Activated CD8-positive, alpha-beta memory T cell treated with anti-CD3 and anti-CD28 coated beads, Interleukin-2, amount 50 U/mL, for 48 hours (primary cell): ENCODE results near the gene SMIM38.

Source experiments
- DNase-seq: peaks from one replicate; pipeline ENCODE4 v3.0.0-alpha.2; 2020

The SMIM38 gene

DNA sequence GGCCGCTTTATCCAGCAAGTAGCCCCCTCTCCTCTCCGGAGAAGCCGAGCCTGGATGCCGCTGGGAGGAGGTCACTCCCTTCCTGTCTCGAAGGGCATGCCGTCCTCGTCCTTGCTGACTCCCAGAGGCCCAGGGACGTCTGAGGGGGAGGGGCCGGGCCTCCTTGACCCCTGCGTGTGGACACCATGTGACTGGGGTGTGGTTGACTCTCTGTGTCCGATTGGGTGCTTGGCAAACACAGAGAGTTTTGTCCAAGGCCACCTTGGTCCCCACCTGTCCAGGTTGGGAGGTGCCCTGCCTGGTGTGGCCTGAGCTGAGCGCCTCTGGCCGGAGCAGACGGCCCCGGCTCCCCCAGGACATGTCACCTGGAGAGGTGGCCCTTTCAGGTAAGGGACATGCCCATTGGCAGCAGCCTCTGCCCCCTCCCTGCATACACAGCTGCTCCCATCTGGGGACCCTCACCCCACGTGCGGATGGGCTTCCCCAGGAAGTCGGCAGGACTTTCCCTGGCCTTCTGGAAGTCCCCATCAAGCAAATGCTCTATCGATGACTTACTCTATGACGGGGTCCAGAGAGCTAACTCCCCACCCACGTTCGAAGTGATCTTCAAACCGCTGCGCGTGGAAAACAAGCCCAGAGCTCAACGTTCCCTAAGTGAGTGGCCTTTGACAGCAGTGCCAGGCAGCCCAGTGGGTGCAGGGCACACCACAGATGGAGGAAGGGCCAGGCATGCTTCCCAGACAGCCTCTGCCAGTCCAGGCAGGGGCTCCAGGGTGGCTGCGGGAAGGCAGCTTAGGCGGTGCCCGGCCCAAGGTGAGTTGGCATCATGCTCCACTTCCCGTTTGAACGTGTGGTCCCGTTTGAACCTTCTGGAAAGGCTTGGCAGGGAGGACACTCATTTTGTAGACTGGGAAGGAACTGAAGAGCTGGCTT, at the start of gene SMIM38:
Gene SMIM38 (plus strand): TSS at position 634 of the 933 bp plus-strand sequence. CDS start 1,912 bp downstream, outside the sequence.
- no peak for DNase-seq

DNA sequence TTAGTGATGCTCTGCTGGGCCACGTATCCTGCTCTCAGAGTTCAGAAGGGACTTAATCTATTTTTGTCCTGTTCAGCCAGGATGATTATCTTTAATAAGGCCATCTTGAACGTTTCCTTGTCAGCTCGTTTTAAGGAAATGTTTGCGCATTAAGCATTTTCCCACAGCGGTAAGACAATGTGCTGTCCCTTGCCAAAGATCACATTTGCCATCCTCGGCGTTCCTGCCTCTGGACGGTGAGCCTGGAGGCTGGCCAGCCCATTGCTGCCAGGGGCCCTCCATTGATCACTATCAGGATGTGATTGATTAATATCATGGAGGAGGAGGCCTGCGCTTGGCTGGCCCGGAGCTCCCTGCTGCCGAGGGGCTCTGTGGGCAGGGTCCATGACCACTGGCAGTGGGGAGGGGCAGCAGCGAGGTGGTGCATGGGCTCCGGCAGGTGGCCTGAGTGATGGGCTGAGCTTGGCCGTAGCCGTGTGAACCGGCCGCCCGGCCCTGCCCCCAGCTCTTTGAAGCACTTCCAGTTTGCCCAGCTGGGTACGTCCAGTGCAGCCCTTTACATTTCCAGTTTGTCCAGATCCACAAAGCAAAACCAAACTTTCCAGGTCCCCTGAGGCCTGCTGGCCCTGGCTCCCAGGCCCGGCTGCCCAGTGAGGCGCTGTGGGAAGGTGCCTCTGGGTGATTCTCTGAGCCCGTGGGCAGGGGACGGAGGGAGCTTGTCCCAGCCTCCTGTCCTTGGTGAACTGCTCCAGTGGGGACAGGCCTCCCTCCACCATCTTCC, 49.5 kb upstream of the SMIM38 start:
- DNase-seq, result no peak

DNA sequence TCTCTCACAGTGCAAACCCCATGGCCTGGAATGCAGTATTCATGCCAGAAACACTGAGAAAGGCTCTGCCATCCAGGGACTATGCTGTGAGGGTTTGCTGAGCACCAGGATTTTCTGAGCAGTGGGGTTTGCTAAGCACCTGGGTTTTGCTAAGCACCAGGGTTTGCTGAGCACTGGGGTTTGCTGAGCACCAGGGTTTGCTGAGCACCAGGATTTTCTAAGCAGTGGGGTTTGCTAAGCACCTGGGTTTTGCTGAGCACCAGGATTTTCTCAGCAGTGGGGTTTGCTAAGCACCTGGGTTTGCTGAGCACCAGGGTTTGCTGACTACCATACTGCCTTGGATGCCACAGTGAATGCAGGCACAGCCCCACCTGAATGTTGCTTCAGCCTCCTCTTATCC, 48.3 kb upstream of the SMIM38 start:
- DNase-seq, result no peak

DNA sequence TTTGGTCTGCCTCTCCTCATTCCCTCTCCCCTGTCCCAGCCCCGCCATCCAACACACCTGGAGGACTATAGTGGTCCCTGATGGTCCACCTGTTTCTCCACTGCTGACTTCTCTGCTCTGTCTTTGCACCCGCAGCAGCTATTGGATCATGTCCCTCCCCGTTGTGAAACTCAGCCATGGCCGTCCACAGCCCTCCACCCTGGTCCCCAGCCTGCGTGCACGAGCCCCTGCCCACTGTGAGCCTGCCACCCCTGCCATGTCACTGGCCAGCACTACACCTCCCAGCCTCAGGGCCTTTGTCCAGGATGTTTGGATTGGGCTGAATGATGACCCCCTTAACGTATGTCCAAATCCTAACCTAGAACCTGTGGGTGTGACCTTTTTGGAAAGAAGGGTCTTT, 47.7 kb upstream of the SMIM38 start:
- DNase-seq, result no peak

DNA sequence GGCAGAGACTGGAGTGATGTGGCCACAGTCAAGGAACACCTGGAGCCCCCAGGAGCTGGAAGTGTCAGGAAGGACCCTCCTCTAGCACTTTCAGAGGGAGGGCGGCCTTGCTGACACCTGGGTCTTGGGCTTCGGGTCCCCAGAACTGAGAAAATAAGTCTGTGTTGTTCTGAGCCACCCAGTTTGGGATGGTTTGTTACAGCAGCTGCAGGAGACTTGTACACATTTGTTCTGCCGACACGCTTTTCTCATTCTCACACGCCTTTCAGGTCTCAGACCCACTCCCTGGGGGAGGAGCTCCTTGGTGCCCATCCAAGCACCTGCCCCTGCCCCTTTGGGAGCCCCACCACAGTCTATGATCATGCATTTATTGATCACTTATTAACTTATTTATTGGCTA, 47.2 kb upstream of the SMIM38 start:
- no peak for DNase-seq

DNA sequence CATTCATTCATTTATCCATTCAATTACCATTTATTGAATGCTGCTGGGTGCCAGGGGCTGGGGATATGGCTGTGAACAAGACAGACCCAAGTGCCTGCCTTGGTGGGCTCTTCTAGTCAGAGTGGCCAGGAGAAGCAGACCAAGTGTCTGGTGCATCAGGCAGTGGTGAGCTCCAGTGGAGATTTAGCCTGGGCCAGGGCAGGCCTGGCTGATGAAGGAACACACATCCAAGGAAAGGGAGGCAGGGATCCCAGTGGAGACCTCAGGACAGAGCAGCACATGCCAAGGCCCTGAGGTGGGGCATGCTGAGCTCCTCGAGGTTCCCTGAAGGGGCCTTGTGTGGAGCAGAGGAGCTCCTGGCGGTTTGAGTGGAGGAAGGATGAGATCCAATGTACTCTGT, 46.6 kb upstream of the SMIM38 start:
- no peak for DNase-seq

DNA sequence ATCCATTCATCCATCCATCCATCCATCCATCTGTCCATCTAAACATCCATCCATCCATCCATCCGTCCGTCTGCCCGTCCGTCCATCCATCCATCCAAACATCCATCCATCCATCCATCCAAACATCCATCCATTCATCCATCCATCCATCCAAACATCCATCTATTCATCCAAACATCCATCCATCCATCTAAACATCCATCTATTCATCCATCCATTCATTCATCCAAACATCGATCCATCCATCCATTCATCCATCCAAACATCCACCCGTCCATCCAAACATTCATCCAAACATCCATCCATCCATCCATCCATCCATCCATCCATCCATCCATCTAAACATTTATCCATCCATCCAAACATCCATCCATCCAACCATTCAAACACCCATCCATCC, 45.3 kb upstream of the SMIM38 start:
- no peak for DNase-seq

DNA sequence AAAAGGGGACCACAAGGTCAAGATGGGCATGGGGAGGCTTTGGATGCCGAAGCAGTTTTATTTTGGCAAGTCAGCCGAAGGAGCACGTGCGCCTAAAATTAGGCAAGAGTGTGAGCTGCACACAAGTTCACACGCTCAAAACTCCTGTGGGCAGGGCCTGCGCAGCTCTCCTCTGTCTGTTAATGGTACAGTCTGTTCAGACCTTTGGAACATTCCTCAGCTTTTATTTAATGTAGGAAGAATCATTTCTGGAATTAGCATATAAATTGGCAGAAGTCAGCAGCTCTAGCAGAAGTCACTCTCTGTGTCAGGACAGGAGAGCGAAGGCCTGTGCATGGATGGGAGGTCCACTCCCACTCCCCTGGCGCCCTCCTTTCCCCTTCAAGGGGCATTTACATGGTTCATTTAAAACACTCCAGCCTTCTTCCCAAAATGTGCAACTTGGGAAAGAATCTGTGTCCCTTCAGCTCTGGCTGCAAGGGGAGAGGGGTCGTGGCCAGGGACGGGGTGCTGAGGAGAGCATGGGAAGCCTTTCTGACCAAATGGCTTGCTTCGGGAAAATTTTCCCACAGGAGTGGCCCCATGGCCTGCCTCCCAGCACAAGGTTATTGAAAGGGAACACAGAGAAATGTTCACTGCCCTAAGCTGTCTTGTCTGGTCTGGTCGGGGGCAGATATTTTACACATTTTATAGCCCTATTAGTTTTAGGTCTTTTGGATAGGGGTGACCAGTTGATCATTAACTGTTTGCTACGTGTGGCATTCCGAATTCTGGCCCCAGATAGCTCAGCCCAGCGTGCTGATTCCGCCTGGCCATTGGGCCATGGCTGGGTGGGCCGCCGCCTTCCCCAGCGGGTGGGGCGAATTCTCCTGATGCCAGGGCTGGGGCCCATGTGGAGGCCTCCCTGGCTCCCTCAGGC, 43.9 kb upstream of the SMIM38 start:
- no peak for DNase-seq

DNA sequence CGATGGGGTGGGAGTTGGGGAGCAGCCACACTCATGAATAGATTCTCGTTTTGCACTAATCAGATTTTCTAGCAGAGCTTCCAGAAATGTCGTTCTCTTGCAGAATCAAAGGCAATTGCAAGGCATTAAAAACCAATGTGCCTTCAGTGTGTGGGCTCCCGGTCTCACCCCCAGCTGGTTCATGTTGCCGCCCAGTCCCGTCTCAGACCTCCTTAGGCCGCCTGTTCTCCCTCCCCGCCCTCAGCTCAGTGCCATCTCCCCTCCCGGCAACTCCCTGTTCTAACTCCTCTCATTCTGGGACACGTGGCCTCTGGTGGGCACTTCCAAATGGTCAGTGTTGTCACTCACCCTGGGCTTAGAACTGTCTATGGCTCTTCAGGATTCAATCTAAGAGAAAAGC, 42.5 kb upstream of the SMIM38 start:
- DNase-seq, result no peak

DNA sequence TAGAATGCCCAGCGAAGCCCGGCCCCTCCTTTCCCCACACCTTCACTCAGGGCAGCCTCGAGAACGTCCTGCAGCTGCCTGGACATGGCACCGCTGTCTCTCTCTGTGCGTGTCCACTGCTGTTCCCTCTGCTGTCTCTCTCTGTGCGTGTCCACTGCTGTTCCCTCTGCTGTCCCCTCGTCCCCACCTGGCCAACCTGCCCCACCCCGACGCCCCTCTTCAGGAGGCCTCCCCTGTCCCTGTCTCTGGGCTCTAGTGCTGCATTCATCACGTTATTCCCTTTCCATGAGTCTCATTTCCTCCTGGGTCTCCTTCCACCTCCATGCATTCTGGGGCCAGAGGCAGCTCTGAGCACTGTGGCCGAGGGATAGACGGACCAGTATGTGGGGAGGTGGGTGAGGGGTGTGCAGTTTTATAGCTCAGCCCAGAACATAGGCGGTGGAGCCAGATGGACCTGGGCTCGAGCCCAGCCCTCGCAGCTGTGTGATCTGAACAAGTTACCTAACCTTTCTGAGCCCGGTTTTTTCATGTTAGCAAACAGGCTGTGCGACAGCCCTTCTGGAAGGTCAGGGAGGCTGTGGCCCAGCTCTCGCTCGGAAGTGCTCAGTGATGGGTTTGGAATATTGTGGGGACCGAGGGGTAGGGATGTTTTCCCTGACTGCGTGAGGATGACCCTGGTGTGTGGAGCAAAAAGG, 41.9 kb upstream of the SMIM38 start:
- no peak for DNase-seq

DNA sequence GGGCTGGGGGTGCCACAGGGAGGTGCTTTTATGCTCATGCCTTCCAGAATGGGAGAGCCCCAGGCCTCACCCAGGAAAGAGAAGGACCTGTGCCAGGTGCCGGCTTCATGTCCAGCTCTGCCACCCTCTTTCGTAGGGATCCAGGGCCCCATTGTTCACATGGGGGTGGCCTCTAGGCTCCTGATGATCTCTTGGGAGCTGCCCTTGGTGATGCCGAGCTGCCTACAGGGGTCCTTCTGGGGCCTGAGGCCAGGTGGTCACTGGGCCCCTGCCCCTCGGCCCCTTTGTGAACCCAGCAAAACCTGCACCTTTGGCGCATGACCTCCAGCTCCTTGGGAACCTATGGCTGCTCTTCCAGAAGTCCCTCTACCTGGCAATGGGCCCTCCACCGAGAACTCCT, 41.4 kb upstream of the SMIM38 start:
- no peak for DNase-seq

DNA sequence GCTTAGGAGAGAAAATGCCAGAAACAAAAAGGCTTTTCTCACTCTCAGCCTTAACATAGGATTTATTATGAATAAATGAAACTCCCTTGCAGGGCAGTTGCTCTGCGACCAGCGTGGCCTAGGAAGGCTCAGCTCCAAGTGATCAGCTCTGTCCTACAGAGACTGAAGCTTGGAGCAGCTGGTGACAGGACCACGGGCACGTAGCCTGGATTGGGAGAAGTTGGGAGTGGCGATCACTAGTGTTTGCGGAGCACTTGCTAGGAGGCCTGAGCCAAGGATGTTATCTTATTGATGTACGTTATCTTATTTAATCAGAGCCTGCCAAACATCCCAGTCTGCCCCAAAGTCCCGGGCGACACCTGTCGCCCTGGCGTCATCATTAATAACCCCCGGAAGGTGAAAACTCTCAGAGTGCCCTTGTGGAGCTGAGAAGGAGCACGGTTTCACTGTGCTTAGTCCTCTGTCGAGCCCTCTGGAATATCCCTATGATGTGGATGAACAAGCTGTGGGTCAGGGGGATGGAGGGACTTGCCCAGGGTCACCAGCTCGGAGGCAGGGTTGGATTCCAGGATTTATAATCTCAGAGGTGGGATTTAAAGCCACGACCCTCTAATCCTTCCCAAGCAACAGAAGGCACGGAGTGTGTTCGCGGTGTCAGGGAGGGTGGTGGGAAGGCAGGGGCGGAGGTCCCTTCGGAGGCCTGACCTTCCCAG, 40.8 kb upstream of the SMIM38 start:
- DNase-seq, result no peak

DNA sequence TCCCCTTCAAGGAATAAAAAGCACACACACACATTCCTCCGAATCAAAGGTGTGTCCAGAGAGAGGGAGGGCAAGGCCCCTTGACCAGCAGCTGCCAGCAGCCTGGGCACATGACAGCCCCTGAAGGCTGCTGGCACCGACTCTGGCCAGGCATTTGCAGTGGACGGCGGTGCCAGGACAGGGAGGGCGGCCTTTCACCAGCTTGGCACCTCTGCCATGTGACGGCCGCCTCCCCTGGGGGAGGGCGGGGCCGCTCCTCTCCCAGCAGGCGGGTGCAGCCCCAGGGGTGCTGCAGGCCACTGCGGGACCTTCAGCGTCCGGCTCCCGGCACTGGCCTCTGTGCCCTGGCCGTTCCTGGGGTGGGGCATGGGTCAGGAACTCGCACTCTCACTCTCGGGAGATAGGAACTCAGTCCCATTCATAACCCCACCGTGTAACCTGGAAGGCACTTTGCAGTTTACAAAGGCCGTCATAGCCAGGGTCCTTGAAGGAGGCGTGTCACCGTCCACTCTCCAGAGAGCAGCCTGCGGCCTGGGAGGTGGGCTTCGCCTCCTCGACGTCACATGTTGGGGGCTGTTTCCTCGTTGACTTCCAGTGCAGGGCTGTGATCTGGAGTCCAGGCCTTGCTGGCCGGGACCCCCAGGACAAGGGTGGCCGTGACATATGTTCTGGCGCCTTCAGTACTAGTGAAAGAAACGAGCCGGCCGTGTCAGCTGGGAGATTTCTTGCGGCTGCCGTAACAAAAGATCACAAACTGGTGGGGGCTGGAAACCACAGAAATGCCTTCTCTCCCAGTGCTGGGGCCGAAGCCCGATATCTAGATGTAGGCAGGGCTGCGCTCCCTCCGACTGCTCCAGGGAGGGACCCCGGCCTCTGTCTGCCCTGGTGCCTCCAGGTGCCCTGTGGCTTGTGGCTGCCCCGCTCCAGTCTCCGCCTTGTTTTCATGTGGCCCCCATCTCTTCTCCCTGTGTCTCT, 39.9 kb upstream of the SMIM38 start:
- no peak for DNase-seq

DNA sequence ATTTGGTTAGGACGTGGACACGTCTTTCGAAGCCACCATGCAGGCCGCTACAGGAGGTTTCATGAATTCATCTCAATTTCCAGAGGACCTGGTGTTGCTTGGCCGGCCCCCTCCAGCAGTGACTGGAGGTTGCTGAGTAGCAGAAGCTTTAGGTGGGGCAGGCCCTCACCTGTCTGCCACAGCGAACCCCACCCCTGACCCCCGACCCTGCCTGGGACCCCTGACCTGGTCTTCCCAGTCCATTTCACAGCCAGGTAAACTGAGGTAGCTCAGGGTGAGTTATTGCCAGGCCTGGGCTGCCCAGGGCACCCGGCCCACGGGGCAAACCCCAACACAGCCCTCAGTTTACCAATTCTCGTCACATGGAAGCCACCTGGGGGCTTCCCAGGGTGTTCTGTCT, 39.1 kb upstream of the SMIM38 start:
- DNase-seq, result no peak

DNA sequence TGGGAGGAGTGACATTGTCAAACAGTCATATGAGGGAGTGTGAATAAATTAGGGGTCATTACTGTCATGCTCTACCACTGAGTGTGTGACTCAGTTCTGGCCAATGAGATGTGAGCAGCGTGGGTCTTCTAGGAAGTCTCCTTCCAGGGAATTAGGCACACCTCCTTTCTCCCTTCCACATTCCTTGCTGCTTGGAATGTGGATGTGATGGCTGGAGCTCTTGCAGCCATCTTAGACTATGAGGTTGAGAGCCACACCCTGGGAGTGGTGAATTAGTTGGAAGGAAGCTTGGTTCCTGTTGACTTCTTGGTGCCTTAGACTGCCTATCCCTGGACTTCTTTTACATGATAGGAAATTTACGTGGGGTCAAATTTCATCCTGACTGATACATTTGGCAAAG, 36.5 kb upstream of the SMIM38 start:
- DNase-seq, result no peak

DNA sequence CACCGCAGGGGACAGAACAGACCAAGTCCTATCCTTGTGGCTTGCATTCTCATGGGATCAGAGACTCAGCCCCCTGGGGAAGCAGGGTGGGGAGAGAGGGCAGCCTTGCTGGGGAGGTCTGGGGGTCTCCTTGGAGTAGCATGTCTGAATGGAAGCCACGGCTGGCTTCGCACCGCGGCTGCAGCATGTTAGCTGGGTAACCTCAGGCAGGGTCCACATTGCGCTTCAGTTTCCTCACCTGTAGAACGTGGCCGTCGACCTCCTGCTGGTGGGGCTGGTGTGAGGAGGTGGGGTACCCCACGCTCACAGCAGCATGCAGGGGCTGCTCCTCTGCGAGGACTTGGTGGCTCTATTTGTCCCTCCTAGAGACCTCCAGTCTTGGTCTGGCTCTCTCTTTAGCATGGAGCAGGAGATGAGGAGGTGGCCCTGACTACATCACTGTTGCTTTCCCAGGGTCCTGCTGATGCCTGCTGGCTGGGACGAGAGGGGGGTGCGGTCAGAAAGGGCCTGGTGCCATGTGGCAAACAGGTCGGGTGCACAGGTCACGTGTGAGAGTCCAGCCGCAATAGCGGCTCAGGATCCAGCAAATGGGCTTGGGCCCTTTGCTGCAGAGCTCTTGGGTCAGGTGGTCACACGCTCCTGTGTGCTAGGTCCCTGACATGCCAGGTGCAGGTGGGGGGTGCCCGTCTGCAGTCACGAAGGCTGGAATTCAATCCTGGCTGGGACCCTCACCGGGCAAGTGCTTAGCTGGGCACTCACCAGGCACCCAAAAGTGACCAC, 35.4 kb upstream of the SMIM38 start:
- DNase-seq, result no peak

DNA sequence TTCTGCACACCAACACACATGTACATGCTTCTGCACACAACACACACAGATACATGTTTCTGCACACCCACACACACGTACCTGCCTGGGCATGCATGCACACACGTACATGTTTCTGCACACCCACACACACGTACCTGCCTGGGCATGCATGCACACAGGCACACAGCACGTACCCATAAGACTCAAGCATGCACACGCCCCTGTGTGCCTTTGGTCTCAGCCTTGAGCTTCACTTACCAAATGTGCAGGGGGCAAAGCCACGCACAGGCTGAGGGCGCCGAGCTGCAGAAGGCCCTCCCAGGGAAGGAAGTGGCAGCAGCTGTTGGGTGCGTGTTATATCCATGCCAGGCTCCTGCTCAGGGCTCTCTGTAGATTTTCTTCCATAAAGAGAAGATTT, 34.7 kb upstream of the SMIM38 start:
- DNase-seq, result no peak

DNA sequence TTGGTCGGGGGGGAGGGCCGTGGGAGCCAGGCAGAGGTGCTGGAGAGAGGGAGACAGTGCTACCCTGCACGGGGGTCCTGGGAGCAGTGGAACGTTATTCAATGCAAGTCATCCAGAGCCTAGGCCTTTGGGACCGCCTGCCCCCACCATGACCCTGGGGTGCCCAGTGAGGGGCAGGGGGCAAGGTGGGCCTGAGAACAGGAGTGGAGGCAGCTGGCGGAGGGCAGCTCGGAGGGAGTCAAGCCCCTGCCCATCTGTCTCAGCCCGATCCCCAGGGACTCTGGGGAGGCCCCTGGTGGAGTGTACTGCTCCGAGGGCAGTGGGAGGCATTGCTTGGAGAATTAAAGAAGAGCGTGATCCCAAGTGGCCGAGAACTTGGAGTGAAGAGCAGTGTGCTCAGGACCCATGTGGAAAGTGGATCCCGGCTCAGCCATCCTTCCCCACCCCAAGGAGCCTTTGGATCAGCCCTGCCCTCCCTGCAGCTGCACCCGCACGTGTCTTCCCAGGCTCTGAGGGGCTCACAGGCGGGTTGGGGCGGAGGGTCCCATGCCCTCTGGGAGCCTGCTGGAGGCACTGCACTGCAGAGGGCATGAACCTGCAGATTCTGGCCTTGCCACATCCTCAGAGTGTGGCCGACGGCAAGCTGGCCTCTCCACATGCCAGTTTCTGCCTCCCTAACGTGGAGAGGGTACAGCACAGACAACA, 34.0 kb upstream of the SMIM38 start:
- DNase-seq, result no peak

DNA sequence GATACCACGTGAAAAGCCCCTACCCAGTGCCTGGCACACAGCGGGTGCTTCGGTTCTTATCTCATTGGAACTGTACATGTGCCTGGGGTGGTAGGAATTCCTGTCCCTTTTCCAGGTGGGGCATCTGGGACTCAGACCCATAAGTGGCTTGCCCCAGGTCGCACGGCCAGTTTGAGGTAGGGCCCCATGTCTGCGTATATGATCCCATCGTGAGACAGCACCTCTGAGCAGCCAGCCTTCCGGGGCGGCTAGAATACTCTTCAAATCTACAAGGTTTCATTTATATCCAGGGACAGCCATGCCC, 33.5 kb upstream of the SMIM38 start:
- no peak for DNase-seq
